ENCODE data around the gene NPC1L1.
"Not testable (repeated sequence)": the region's sequence is repeated elsewhere in the genome, so short reads cannot be mapped to it uniquely, and the experiment has no call there.

Gene NPC1L1

GRCh38 chr7:44536090-44536489, 5.0 kb downstream of the NPC1L1 start:
- no peak for DNase-seq

GRCh38 chr7:44535348-44536064, 5.6 kb downstream of the NPC1L1 start:
- no peak for DNase-seq

- DNase-seq, result peak; percentile 94
These were observed 6.6 kb downstream of the NPC1L1 start for GRCh38 chr7:44534501-44534900.

- DNase-seq, result peak; percentile 96
These were observed 7.0 kb downstream of the NPC1L1 start for GRCh38 chr7:44534087-44534486.

GRCh38 chr7:44533301-44534055, 7.7 kb downstream of the NPC1L1 start:
- peak; percentile 94 for DNase-seq

GRCh38 chr7:44531421-44532380, 9.4 kb downstream of the NPC1L1 start:
- DNase-seq, result no peak

GRCh38 chr7:44530990-44531389, 10.1 kb downstream of the NPC1L1 start:
- DNase-seq, result peak; percentile 71

GRCh38 chr7:44524811-44525388, 16.2 kb downstream of the NPC1L1 start:
- DNase-seq, result no peak

GRCh38 chr7:44522315-44522714, 18.8 kb downstream of the NPC1L1 start:
- no peak for DNase-seq

- DNase-seq, result no peak
These were observed 19.6 kb downstream of the NPC1L1 start for GRCh38 chr7:44521347-44522095.

GRCh38 chr7:44520574-44520973, 20.6 kb downstream of the NPC1L1 start:
- DNase-seq, result no peak

GRCh38 chr7:44519546-44519945, 21.6 kb downstream of the NPC1L1 start:
- DNase-seq, result no peak

GRCh38 chr7:44518761-44519160, 22.4 kb downstream of the NPC1L1 start:
- no peak for DNase-seq

- DNase-seq, result no peak
These were observed 24.0 kb downstream of the NPC1L1 start for GRCh38 chr7:44517175-44517574.

- DNase-seq, result no peak
These were observed 25.4 kb downstream of the NPC1L1 start for GRCh38 chr7:44515590-44516268.

- DNase-seq, result no peak
These were observed 28.4 kb downstream of the NPC1L1 start for GRCh38 chr7:44512736-44513135.

GRCh38 chr7:44511863-44512468, 29.2 kb downstream of the NPC1L1 start:
- no peak for DNase-seq

- no peak for DNase-seq
These were observed 29.9 kb downstream of the NPC1L1 start for GRCh38 chr7:44511236-44511635.

GRCh38 chr7:44508328-44509030, 32.7 kb downstream of the NPC1L1 start:
- DNase-seq, result no peak

GRCh38 chr7:44506592-44507288, 34.4 kb downstream of the NPC1L1 start:
- not testable (repeated sequence) for DNase-seq

Data from DMS53 (cell line).